Sigmoid colon (tissue), 4 donors: ENCODE measurements around the gene POLR1A.

Experiments used
- CTCF ChIP-seq, 4 experiments: fragments of 450-650 bp in 3 of 4; fragments of 200-600 bp in 1 of 4; IDR thresholded peaks; one replicate each; pipeline ENCODE4 v1.5.1; 2016 to 2019; ENCODE audit warnings: antibody characterized with exemption in 4 of 4, mild to moderate bottlenecking in 3 of 4, moderate library complexity in 2 of 4
- EP300 ChIP-seq, 4 donors: sonication (generic); formaldehyde crosslinking; IDR thresholded peaks; one replicate each; pipeline ENCODE4 v1.6.1; 2017; ENCODE audit warnings: antibody characterized with exemption in 4 of 4
- POLR2A ChIP-seq, 2 donors: fragments of 450-650 bp; IDR thresholded peaks; one replicate each; pipeline ENCODE4 v1.6.1; 2016; ENCODE audit warnings: antibody characterized with exemption in 2 of 2, mild to moderate bottlenecking in 2 of 2, moderate library complexity in 2 of 2
- POLR2AphosphoS5 ChIP-seq, 4 donors: sonication (generic); formaldehyde crosslinking; IDR thresholded peaks; one replicate each; pipeline ENCODE4 v1.6.1; 2017; ENCODE audit warnings: antibody characterized with exemption in 4 of 4

GRCh38 chr2:86001326-86001725 is 104.4 kb downstream of the POLR1A start:
- TF ChIP-seq CTCF (IDR thresholded peaks at IDR 0.05) = no peak
- TF ChIP-seq POLR2AphosphoS5 (IDR thresholded peaks at IDR 0.05) = no peak
- no peak for TF ChIP-seq EP300 (IDR thresholded peaks at IDR 0.05)
- no peak for TF ChIP-seq POLR2A (IDR thresholded peaks at IDR 0.05)
